Neural crest cell (in vitro differentiated cells): ENCODE data around the gene LAMTOR4. TPM values are rescaled to one million over a fixed set of nuclear protein-coding genes. Genes with fewer than 3 reads are reported as not detected.

Experiments used
- DNase-seq: peaks from one replicate; pipeline ENCODE4 v3.0.0; 2021; ENCODE audit warnings: low read depth, mixed read lengths, low spot score
- H3K27ac Mint-ChIP-seq: one replicate; pipeline ENCODE4 v1.8.0; 2021; ENCODE audit warnings: mild to moderate bottlenecking, mixed read lengths; ENCODE audit not compliant: unreplicated experiment
- H3K27me3 Mint-ChIP-seq: 2 replicates; pipeline ENCODE4 v1.8.0; 2021; ENCODE audit warnings: low read depth, mild to moderate bottlenecking, mixed read lengths
- H3K36me3 Mint-ChIP-seq: 2 replicates; pipeline ENCODE4 v1.8.0; 2021; ENCODE audit warnings: low read depth, mild to moderate bottlenecking, mixed read lengths
- H3K4me1 Mint-ChIP-seq: 2 replicates; pipeline ENCODE4 v1.8.0; 2021; ENCODE audit warnings: mixed read lengths
- H3K4me3 Mint-ChIP-seq: one replicate; pipeline ENCODE4 v1.8.0; 2021; ENCODE audit warnings: mild to moderate bottlenecking, mixed read lengths
- H3K9me3 Mint-ChIP-seq: 2 replicates; pipeline ENCODE4 v1.8.0; 2021; ENCODE audit warnings: mixed read lengths
- total RNA-seq: library from RNA; stranded (reverse); gene quantifications from 2 replicates; pipeline ENCODE4 v1.2.1, GENCODE V29; 2021
- TF ChIP-seq, protein P1 (sequence below): fragments of 200-600 bp; sonication (generic); conservative IDR thresholded peaks from 2 replicates; pipeline ENCODE4 v1.5.0; 2021; ENCODE audit warnings: antibody characterized with exemption, mild to moderate bottlenecking

The LAMTOR4 gene
- total RNA-seq, 1 donor from 2014 or later, result 134 TPM

DNA sequence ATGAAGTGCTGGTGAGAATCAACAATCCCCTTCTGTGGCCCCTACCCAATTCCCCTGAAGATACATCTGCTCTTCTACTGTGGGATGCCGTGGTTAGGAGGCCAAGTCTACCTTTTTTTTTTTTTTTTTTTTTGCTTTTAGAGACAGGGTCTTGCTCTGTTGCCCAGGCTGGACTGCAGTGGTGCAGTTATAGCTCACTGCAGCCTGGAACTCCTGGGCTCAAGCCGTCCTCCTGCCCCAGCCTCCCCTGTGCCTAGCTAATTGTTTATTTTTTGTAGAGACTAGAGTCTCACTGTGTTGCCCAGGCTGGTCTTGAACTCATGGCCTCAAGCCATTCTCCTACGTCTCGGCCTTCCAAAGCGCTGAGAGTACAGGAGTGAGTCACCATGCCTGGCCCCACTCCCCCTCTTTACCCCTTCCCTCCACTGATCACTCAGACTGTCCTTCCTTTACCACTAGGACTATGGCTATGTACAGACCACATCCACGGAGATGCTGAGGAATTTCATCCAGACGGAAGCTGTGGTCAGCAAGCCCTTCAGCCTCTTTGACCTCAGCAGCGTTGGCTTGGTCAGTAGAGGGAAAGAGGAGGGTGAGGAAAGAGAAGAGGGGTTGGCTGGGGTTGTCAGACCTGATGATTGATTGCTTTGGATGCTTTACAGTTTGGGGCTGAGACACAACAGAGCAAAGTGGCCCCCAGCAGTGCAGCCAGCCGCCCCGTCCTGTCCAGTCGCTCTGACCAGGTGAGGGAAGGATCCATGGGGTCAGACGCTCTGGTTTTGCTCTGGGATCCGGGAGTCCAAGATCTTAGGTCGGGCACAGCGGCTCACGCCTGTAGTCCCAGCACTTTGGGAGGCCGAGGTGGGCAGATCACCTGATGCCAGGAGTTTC, 45.5 kb upstream of the LAMTOR4 start:
- H3K4me3 Mint-ChIP-seq, result peak overlapping the region; percentile 99
- peak overlapping the region; percentile 84 for H3K27ac Mint-ChIP-seq
- H3K36me3 Mint-ChIP-seq, result peaks cover 32% of the 10 kb centered on the region
- no peak for DNase-seq
- peaks cover 18% of the 10 kb centered on the region for H3K27me3 Mint-ChIP-seq
- TF ChIP-seq, protein P1, sequence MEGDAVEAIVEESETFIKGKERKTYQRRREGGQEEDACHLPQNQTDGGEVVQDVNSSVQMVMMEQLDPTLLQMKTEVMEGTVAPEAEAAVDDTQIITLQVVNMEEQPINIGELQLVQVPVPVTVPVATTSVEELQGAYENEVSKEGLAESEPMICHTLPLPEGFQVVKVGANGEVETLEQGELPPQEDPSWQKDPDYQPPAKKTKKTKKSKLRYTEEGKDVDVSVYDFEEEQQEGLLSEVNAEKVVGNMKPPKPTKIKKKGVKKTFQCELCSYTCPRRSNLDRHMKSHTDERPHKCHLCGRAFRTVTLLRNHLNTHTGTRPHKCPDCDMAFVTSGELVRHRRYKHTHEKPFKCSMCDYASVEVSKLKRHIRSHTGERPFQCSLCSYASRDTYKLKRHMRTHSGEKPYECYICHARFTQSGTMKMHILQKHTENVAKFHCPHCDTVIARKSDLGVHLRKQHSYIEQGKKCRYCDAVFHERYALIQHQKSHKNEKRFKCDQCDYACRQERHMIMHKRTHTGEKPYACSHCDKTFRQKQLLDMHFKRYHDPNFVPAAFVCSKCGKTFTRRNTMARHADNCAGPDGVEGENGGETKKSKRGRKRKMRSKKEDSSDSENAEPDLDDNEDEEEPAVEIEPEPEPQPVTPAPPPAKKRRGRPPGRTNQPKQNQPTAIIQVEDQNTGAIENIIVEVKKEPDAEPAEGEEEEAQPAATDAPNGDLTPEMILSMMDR, result no peak
- H3K9me3 Mint-ChIP-seq, result no peaks in the 10 kb centered on the region
- peaks cover 44% of the 10 kb centered on the region for H3K4me1 Mint-ChIP-seq

DNA sequence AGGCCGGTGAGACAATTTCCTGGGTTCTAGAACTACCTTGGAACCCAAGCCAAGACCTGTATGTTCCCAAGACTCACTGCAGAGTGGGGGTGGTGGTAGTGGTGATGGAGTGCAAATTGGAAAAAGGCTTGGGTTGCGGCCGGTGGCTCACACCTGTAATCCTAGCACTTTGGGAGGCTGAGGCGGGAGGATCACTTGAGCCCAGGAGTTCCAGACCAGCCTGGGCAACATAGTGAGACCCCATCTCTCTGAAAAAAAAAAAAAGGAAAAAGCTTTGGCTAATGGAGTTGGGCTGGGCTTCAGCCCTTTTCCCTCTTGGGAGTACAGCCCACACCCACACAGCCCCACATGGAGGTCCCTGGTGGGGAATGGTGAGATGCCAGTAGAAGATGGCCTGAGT, 43.2 kb upstream of the LAMTOR4 start:
- H3K4me3 Mint-ChIP-seq, result no peak overlapping the region
- TF ChIP-seq, protein P1, result no peak
- no peak for DNase-seq
- no peaks in the 10 kb centered on the region for H3K9me3 Mint-ChIP-seq
- peak overlapping the region; percentile 20 for H3K27ac Mint-ChIP-seq
- peaks cover 22% of the 10 kb centered on the region for H3K4me1 Mint-ChIP-seq
- H3K27me3 Mint-ChIP-seq, result peaks cover 11% of the 10 kb centered on the region
- H3K36me3 Mint-ChIP-seq, result peaks cover 11% of the 10 kb centered on the region

DNA sequence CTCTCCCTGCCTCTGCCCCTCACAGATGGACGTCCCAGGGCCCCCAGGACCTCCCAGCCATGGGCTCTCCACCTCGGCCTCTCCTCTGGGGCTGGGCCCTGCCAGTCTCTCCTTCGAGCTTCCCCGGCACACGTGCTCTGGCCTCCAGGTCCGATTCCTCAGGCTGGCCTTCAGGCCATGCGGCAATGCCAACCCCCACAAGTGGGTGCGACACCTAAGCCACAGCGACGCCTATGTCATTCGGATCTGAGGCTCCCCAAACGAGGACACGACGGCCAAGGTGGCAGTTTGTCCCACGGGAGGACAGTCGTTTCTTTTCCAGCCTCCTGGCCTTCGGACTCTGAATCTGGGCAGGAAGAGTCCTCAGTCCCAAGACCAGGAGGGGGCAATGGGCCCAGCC, 42.1 kb upstream of the LAMTOR4 start:
- Mint-ChIP-seq H3K27ac (no peak overlapping the region), H3K4me1 (peaks cover 16% of the 10 kb centered on the region), H3K36me3 (peaks cover 9% of the 10 kb centered on the region), H3K27me3 (peaks cover 5% of the 10 kb centered on the region), H3K9me3 (no peaks in the 10 kb centered on the region), H3K4me3 (no peak overlapping the region)
- TF ChIP-seq, protein P1, result no peak
- no peak for DNase-seq

DNA sequence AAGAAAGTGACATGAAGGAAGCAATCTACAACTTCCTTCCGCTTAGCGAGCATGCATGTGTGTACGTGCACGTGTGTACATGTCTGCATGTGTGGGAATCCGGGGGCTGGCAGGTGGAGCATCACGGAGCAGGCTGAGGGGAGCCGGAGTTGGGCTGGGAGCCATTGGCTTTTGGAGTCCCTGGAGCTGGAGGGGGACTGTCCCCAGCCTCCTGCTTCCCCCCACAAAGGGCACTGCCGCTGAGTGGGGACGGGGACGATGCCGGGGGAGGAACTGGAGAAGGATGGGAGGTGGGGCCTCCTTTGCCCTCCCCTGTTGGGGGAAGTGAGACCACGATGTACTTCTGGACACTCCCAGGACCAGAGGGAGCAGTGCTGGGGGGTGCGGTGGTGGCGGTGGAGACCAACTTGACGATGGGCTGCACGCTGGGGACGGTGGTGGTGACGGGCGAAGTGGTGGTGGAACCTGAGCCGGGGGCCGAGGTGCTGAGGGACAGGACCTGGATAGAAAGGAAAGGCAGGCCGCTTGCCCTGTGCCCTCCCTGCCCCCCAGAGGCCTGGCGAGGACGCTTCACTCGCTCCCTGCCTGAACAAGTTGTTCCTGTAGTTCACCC, 41.5 kb upstream of the LAMTOR4 start:
- peaks cover 8% of the 10 kb centered on the region for H3K36me3 Mint-ChIP-seq
- H3K27ac Mint-ChIP-seq, result no peak overlapping the region
- peaks cover 3% of the 10 kb centered on the region for H3K27me3 Mint-ChIP-seq
- peaks cover 16% of the 10 kb centered on the region for H3K4me1 Mint-ChIP-seq
- TF ChIP-seq, protein P1, result no peak
- no peak for DNase-seq
- H3K9me3 Mint-ChIP-seq, result no peaks in the 10 kb centered on the region
- H3K4me3 Mint-ChIP-seq, result no peak overlapping the region

DNA sequence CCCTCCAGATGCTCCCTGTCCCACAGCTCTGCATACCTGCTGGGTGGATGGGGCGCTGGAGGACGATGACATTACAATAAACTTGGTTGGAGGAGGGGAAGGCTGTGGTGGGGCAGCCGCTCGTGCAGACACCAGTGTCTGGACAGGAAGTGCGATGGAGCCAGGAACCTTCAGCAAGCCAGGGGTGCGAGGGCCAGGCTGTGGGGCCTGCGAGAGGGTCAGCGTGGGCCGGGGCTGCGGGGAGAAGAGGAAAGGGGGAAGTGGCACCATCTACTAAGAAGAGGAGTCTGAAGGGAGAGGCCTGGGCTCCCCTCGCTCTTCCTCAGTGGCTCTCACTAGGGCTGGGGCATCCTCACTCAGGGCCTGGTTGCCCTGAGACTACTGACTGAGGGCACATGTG, 40.8 kb upstream of the LAMTOR4 start:
- H3K4me1 Mint-ChIP-seq, result peaks cover 12% of the 10 kb centered on the region
- TF ChIP-seq, protein P1, result no peak
- peaks cover 3% of the 10 kb centered on the region for H3K27me3 Mint-ChIP-seq
- no peak overlapping the region for H3K27ac Mint-ChIP-seq
- H3K4me3 Mint-ChIP-seq, result no peak overlapping the region
- peaks cover 8% of the 10 kb centered on the region for H3K36me3 Mint-ChIP-seq
- no peak for DNase-seq
- H3K9me3 Mint-ChIP-seq, result no peaks in the 10 kb centered on the region
